ENCODE data around the gene CBX4. TPM values are rescaled to one million over a fixed set of nuclear protein-coding genes. Genes with fewer than 3 reads are reported as not detected.

The CBX4 gene
- total and polyA plus RNA-seq, 2 of the 13 experiments (the other 11 are each of a cell fraction or from before 2014, with no cell fraction given) = 25.8 to 50.8 TPM

GRCh38 chr17:79796763-79797491, 42.3 kb downstream of the CBX4 start, which contains the start of gene CBX8 (continued):
- TF ChIP-seq E2F2 (CRISPR knock-in tag; IDR thresholded peaks at IDR 0.05; ENCODE audit: borderline replicate concordance) (0 out of 2 replicates have a peak, but pooled peaks have one; percentile 20), ZNF687 (CRISPR knock-in tag; IDR thresholded peaks at IDR 0.05) (peak; percentile 77), ZBTB2 (CRISPR knock-in tag; IDR thresholded peaks at IDR 0.05; ENCODE audit: low read depth) (peak; percentile 80), ATF7 (IDR thresholded peaks at IDR 0.05) (peak; percentile 68), ATF7 (CRISPR knock-in tag; IDR thresholded peaks at IDR 0.05) (peak; percentile 87), PITX1 (CRISPR knock-in tag; IDR thresholded peaks at IDR 0.05) (peak; percentile 15; the same call in 1 of the 2 replicates), ZNF549 (CRISPR knock-in tag; IDR thresholded peaks at IDR 0.05) (no peak), THAP8 (CRISPR knock-in tag; IDR thresholded peaks at IDR 0.05; ENCODE audit: borderline replicate concordance) (peak; percentile 84), CEBPZ (IDR thresholded peaks at IDR 0.05; ENCODE audit: low read length) (no peak), POLR2G (IDR thresholded peaks at IDR 0.05; ENCODE audit: low read depth, low read length) (peak; percentile 85), ZNF281 (CRISPR knock-in tag; IDR thresholded peaks at IDR 0.05; ENCODE audit: borderline replicate concordance) (peak; percentile 83; the same call in 1 of the 2 replicates), RXRA (CRISPR knock-in tag; IDR thresholded peaks at IDR 0.05) (no peak; the same call in 1 of the 2 replicates)
